Spinal cord (tissue), 10 donors: ENCODE results near the gene SLC16A1. TPM values are rescaled to one million over a fixed set of nuclear protein-coding genes. Genes with fewer than 3 reads are reported as not detected.
"Not testable (repeated sequence)": the region's sequence is repeated elsewhere in the genome, so short reads cannot be mapped to it uniquely, and the experiment has no call there.

Experiments used
- DNase-seq, 6 donors: peaks; one replicate each; pipeline versions ENCODE4 v3.0.0 to v3.0.0-alpha.2; 2013 to 2015; ENCODE audit warnings: low spot score in 6 of 6, low read depth in 4 of 6
- H3K27ac ChIP-seq: one replicate; pipeline ENCODE4 v1.5.1; 2013; ENCODE audit warnings: low read depth, low read length, control low read depth
- H3K27me3 ChIP-seq: one replicate; pipeline ENCODE4 v1.6.1; 2013; ENCODE audit warnings: low read length; ENCODE audit not compliant: control insufficient read depth, insufficient read depth
- H3K36me3 ChIP-seq: one replicate; pipeline ENCODE4 v1.6.1; 2013; ENCODE audit warnings: low read length; ENCODE audit not compliant: control insufficient read depth, insufficient read depth
- H3K4me1 ChIP-seq: one replicate; pipeline ENCODE4 v1.6.1; 2013; ENCODE audit warnings: low read length; ENCODE audit not compliant: control insufficient read depth, insufficient read depth
- H3K4me3 ChIP-seq: one replicate; pipeline ENCODE4 v1.5.1; 2013; ENCODE audit warnings: low read depth, low read length, control low read depth
- H3K9me3 ChIP-seq: one replicate; pipeline ENCODE4 v1.6.1; 2013; ENCODE audit warnings: low read length; ENCODE audit not compliant: control insufficient read depth, insufficient read depth
- WGBS: methylation state at CpG from one replicate; pipeline ENCODE4 v1.1.5; 2013; ENCODE audit warnings: missing lambda C conversion rate; ENCODE audit not compliant: insufficient coverage; 5-methylcytosine and 5-hydroxymethylcytosine counted together
- polyA plus RNA-seq, 2 donors: library from polyadenylated mRNA; unstranded; fragments of 120-200 nt; gene quantifications; one replicate each; pipeline ENCODE4 v1.2.1, GENCODE V29; 2013; ENCODE audit not compliant: insufficient read length in 2 of 2
- total RNA-seq, 2 donors: library from RNA; depleted of rRNA in 1 of 2; stranded (reverse); fragments of 120-200 nt in 1 of 2; fragments of >200 nt in 1 of 2; gene quantifications; one replicate each; pipeline versions ENCODE4 v1.2.3 to v1.2.4, GENCODE V29; 2013 to 2014
- donor health status: healthy.

SLC16A1 gene
- total and polyA plus RNA-seq, 4 donors: 60.3 to 127 (median 91.5) TPM

DNA sequence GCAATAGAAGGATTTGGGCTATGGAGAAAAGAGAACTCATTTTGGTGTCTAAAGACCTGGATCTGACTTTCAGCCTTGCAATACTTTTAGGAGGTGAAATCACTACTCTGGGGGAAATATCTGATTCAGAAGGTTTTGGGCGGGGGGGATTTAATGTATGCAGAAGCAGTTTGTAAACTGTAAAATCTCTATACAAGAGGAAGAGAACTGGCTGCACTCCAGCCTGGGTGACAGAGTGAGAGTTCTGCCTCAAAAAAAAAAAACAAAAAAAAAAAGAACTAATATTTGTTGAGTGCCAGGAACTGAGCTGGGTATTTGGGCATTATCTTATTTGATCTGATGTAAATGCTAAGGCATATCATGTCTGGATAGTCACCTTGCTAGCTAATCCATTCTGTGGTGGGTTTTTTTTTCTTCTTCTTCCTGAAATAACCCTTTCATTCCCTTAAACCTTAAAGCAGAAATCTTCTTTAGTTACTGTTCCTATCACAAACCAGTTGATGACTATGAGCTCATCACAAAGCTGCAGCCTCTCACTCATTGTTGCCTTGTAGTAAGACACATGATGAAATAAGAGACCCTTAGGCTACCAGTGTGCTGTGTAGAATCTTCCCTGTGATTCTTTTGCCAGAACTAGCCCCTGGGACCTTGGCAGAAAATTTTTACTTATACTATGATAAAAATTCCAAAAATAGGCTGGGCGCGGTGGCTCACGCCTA lies 35.6 kb upstream of the SLC16A1 start:
- Histone ChIP-seq H3K9me3 (no peaks in the 10 kb centered on the region), H3K27ac (no peak overlapping the region), H3K27me3 (no peaks in the 10 kb centered on the region), H3K4me3 (no peak overlapping the region), H3K4me1 (no peaks in the 10 kb centered on the region), H3K36me3 (peaks cover 4% of the 10 kb centered on the region)
- no CpG with 5 or more reads among the region's 4 CpGs for WGBS
- DNase-seq: peak in 2 of 6 donors; percentile 11 to 30

DNA sequence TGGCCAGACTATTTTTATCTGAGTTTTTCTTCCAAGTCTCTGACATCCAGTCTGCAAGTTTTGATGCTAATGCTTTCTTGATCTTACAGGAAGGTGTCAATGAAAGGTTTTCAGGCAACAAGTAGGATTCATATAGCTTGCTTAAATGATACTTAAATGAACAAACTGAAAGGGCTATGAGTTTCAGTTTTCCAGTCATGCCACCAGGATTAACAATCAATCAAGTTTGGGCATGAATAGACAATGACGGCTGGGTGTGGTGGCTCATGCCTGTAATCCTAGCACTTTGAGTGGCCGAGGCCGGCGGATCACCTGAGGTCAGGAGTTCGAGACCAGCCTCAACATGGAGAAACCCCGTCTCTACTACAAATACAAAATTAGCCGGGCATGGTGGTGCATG lies 34.3 kb upstream of the SLC16A1 start:
- no peak overlapping the region for H3K27ac ChIP-seq
- no peaks in the 10 kb centered on the region for H3K4me1 ChIP-seq
- H3K27me3 ChIP-seq: no peaks in the 10 kb centered on the region
- no peaks in the 10 kb centered on the region for H3K9me3 ChIP-seq
- H3K36me3 ChIP-seq: no peaks in the 10 kb centered on the region
- WGBS: 67% methylated on average over 1 of the region's 7 CpGs
- DNase-seq: no peak
- H3K4me3 ChIP-seq: no peak overlapping the region

DNA sequence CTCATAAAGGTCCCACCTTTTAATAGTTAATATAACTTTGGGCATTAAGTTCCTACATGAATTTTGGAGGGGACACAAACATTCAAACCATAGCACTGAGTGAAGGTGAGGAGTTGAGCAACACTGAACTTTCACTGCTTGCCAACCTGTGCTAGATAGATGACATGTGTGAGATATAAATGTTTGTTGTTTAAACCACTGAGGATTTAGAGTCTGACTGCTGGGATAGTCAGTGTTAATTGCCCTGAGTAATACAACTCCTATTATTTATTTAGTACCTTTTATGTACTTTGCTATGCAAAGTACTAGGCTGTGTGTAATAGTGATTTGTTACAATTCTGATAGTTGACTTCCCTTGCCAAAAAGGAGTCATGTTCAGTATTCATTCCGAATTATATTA lies 32.4 kb upstream of the SLC16A1 start:
- Histone ChIP-seq H3K4me1 (no peaks in the 10 kb centered on the region), H3K36me3 (no peaks in the 10 kb centered on the region), H3K27me3 (no peaks in the 10 kb centered on the region), H3K4me3 (no peak overlapping the region), H3K27ac (no peak overlapping the region), H3K9me3 (no peaks in the 10 kb centered on the region)
- no CpG with 5 or more reads among the region's 1 CpG for WGBS
- no peak for DNase-seq

DNA sequence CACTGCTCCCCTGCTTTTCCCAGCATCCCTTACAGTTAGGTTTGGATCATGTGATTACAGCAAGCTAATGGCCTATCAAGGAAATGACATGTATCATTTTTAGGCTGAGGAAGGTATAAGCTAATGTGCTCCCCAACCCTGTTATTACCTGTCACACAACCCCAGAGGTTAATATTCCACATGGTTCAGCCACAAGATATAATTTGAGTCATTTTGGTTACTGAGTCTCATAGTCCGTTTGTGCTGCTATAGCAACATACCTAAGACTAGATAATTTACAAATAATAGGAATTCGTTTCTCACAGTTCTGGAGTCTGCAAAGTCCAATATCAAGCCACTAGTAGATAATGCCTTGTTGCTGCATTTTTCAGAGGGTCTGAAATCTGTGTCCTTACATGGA lies 29.1 kb upstream of the SLC16A1 start:
- DNase-seq: no peak
- H3K4me3 ChIP-seq: no peak overlapping the region
- no peak overlapping the region for H3K27ac ChIP-seq
- H3K9me3 ChIP-seq: no peaks in the 10 kb centered on the region
- H3K36me3 ChIP-seq: no peaks in the 10 kb centered on the region
- no peaks in the 10 kb centered on the region for H3K4me1 ChIP-seq
- no peaks in the 10 kb centered on the region for H3K27me3 ChIP-seq
- no CpG with 5 or more reads among the region's 2 CpGs for WGBS

GRCh38 chr1:112983537-112984131 lies 27.6 kb upstream of the SLC16A1 start:
- Histone ChIP-seq H3K36me3 (no peaks in the 10 kb centered on the region), H3K27ac (no peak overlapping the region)
- WGBS: no CpG with 5 or more reads among the region's 6 CpGs

DNA sequence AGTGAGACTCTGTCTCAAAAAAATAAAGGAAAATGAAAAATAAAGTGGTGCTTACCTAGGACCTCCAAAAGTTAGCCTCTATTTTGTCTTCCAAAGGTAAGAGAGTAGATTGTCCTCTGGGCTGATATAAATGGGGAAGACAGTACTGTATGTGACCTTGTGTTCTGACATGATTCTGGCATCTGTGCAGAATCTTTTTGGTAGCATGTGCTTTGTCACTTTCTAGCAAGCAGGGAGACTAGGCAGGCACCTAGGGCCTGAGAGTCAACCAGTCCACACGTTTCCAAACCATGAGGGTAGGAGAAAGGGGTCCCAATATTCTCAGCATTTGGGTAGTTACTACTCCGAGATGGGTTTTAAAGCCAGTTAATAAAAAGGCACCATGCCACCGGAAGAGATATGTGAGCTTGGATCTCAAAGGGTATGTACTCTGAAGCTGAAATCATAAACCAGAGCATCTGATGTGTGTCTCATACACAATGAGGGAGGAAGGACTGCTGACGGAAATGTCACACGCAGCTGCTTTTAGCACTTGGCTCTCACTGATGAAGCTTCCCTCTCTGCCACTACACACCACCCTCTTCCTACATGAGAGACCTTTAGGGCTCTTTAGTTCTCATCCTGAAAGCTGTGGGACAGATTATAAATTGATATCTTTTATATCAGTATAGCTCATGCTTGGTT lies 27.0 kb upstream of the SLC16A1 start:
- H3K4me3 ChIP-seq: no peak overlapping the region
- no peaks in the 10 kb centered on the region for H3K4me1 ChIP-seq
- peak in 1 of 6 donors; percentile 10 for DNase-seq
- no peaks in the 10 kb centered on the region for H3K36me3 ChIP-seq
- H3K27ac ChIP-seq: no peak overlapping the region
- no peaks in the 10 kb centered on the region for H3K27me3 ChIP-seq
- H3K9me3 ChIP-seq: no peaks in the 10 kb centered on the region
- WGBS: 67% methylated on average over 1 of the region's 5 CpGs

More at GRCh38 chr1:112983537-112984131, 27.6 kb upstream of the SLC16A1 start:
- no peaks in the 10 kb centered on the region for H3K27me3 ChIP-seq
- no peak for DNase-seq
- H3K4me1 ChIP-seq: no peaks in the 10 kb centered on the region
- no peaks in the 10 kb centered on the region for H3K9me3 ChIP-seq
- H3K4me3 ChIP-seq: no peak overlapping the region

GRCh38 chr1:112982328-112982727 lies 26.3 kb upstream of the SLC16A1 start:
- Histone ChIP-seq H3K9me3 (no peaks in the 10 kb centered on the region), H3K27ac (no peak overlapping the region)
- 100% methylated on average over 1 of the region's 2 CpGs for WGBS

DNA sequence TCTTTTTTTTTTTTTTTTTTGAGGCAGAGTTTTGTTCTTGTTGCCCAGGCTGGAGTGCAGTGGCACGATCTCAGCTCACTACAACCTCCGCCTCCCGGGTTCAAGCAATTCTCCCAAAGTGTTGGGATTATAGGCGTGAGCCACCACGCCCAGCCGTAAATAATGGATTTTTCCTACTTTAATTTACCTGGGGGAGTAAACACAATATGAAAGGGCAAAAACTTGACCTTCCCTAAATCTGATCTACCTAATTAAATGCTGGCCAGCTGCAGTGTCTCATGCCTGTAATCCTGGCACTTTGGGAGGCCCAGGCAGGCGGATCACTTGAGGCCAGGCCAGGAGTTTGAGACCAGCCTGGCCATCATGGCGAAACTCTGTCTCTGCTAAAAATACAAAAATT lies 25.8 kb upstream of the SLC16A1 start:
- DNase-seq, H3K36me3 ChIP-seq, H3K4me1 ChIP-seq, H3K27me3 ChIP-seq, H3K4me3 ChIP-seq, H3K27ac ChIP-seq, H3K9me3 ChIP-seq: not testable (repeated sequence)
- WGBS: 100% methylated on average over 1 of the region's 8 CpGs

More at GRCh38 chr1:112982328-112982727, 26.3 kb upstream of the SLC16A1 start:
- no peaks in the 10 kb centered on the region for H3K27me3 ChIP-seq
- no peaks in the 10 kb centered on the region for H3K36me3 ChIP-seq
- DNase-seq: no peak
- H3K4me1 ChIP-seq: no peaks in the 10 kb centered on the region
- no peak overlapping the region for H3K4me3 ChIP-seq

- WGBS: 100% methylated on average over 1 of the region's 1 CpG
These were observed 25.4 kb upstream of the SLC16A1 start for GRCh38 chr1:112981426-112981825.

More at GRCh38 chr1:112981426-112981825, 25.4 kb upstream of the SLC16A1 start:
- H3K4me1 ChIP-seq: no peaks in the 10 kb centered on the region
- no peaks in the 10 kb centered on the region for H3K36me3 ChIP-seq
- DNase-seq: no peak
- no peak overlapping the region for H3K4me3 ChIP-seq
- no peak overlapping the region for H3K27ac ChIP-seq
- no peaks in the 10 kb centered on the region for H3K9me3 ChIP-seq
- no peaks in the 10 kb centered on the region for H3K27me3 ChIP-seq
